Measurements from ENCODE around the gene MYH14.
A peak's percentile ranks its signal among the peaks of the same experiment; 100 is the strongest.
"Not testable (repeated sequence)": the region's sequence is repeated elsewhere in the genome, so short reads cannot be mapped to it uniquely, and the experiment has no call there.

Gene MYH14

DNA sequence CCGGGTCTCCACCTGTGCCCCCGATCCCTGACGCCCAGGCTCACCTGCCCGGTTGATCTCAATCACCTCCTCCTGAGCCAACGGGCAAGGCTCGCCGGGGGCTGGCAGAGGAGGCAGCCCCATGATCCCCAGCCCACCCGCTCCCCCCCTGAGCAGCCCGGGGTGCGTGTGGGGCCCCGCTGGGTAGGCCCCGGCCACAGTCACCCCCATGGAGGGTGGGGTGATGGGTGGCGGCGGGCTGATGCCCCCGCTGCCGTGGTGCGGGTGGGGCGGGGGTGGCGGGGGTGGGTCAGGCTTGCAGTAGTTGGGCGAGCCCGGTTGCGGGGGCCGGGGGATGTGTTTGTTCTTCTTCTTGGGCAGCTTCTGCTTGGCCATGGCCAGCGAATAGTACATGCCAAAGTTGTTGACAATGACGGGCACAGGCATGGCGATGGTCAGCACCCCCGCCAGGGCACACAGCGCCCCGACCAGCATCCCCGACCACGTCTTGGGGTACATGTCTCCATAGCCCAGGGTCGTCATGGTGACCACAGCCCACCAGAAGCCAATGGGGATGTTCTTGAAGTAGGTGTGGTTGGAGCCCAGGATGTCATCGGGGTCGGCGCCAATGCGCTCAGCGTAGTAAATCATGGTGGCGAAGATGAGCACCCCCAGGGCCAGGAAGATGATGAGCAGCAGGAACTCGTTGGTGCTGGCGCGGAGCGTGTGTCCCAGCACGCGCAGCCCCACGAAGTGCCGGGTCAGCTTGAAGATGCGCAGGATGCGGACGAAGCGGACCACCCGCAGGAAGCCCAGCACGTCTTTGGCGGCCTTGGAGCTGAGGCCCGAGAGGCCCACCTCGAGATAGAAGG, 119.7 kb downstream of the MYH14 start:
- no peak for DNase-seq

DNA sequence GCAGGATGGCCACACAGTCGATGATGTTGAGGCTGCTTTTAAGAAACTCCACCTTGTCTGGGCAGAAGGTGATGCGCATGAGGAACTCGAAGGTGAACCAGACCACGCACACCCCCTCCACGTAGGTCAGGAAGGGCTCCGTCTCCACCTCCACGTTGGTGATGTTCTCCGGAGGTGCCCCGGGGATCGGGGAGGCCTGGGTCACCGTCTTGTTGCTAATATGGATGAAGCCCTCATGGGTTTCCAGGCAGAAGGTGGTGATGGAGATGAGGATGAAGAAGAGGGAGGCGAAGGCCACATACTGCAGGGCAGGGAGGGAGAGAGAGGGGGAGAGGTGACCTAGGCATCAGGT, 120.3 kb downstream of the MYH14 start:
- DNase-seq, result no peak

DNA sequence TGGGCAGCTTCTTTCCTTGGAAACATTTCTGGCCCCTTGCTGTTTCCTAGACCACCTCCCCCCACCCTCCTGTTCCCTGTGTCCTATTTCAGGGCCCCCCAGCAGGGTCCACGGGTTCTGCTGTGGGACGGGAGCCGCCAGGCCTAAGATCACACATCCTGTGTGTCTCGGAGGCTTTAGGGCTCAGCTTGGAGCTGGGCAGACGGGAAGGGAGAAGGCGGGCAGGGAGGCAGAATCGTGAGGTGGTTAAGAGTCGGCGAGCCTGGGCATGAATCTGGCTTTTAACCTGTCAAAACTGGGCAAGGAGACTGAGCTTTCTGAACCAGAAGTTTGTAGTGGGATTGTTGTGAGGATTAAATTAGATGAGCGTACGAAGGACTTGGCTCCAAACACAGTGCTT, 120.9 kb downstream of the MYH14 start:
- no peak for DNase-seq

DNA sequence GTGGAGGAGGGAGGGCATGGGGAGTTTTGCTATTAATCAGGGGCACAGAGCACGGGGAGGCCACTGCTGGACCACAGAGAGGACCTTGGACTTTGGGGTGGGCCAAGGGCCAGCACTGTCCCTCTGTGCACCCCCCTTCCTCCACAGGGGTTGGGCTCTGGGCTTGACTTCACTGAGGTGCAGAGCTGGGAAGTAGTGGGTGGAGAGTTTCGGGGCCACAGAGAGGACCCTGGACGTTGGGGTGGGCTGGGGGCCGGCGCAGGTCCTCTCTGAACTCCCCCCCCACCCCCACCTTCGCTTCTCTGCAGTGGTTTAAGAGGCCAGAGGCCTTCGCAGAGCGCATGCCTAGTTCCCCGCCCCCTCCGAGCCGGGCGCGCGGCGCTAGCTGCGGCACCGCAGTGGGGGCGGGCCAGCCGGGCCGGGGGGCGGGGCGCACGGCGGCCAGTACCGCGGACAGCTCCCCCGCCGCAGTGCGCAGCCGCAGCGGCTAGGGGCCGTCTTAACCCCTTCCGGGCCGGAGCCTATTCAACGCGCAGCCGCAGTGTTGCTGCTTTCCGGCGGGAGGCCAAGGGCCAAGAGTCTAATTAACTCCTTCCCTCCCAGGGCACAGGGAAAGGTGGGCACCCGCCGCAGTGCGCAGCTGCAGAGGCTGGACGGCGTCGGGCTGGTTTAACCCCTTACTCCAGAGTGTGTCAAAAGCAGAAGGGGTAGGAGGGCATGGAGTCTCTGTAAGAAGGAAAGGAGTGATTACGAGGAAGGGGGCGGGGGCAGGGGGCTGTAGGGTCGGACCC, 122.1 kb downstream of the MYH14 start:
- DNase-seq, result peak; percentile 58

DNA sequence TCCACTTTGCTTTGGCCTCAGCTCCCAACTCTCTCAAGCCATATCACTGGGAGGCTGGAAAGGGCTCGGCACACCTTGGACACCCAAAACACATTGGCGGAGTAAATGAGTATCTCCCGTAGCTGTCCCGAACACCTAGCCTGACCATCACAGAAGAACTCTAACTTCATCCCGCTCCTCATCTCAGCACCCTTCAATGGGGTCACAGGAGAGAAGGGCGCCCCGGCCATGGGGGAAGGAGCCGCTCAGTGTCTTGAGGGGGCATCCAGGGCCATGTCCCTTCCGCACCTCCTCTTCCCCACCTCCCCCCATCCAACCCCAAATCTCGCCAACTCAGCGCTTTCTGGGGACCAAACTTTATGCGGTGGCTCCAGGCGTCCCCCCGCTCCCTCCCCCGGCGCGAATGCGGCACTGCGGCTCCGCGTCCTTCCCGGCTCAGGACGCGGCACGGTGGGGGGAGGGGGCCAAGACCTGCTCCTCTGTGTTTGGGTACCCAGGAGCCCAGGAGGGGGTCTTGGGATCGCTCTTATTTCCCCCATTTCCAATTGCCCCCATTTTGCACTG, 122.8 kb downstream of the MYH14 start:
- DNase-seq, result no peak

DNA sequence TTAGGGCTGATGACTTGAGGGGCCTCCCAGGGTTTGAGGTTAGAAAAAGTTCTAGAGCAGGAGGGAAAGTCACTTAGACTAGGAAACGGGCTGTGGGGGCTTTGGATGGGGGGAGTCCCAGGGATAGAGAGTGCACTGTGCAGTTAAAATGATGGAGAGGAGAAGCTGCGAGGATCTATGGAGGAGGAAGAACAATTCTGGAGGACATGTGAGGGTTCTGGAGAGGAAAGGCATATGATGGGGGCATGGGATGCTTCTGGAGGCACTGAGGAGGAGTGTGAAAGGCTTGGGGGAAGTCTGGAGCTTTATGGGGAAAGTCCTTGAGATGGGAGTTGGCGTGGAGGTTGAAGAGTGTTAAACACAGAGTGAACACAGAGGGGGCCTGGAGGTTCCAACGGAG, 123.6 kb downstream of the MYH14 start:
- DNase-seq, result no peak

DNA sequence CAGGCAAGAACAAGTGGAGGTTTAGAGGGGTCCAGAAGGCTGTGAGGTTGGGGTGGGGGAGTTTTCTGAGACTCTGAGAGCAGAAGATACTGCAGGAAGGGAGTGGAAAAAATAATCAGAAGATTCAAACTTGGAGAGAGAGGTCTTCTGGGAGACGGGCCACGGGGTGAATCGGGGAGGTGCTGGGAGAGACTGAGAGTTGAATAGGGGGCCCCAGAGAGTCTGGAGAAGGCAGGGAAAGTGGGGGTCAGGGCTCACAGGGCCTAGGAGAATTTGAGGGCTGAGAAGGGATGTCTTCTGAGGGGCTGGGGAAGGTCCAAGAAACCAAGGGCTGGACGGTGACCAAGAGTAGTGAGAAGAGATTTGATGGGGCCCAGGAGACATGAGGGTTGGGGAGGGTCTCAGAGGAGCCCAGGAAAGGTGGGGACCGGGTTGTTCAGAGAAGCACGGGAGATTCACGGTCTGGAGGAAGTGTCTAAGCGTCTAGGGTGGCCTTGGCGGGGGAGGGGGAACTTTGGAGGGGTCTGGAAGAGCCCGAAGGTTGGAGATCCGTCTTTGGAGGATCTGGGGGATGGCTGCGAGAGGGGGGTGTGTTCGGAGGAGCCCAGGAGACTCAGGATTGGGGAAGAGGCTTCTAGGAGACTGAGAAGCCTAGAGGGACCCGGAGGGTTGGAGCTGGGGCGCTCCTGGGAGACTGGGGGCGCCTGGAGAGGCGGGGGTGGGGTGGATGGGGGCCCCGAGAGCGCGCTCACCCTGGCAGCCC, 124.2 kb downstream of the MYH14 start:
- DNase-seq, result no peak

DNA sequence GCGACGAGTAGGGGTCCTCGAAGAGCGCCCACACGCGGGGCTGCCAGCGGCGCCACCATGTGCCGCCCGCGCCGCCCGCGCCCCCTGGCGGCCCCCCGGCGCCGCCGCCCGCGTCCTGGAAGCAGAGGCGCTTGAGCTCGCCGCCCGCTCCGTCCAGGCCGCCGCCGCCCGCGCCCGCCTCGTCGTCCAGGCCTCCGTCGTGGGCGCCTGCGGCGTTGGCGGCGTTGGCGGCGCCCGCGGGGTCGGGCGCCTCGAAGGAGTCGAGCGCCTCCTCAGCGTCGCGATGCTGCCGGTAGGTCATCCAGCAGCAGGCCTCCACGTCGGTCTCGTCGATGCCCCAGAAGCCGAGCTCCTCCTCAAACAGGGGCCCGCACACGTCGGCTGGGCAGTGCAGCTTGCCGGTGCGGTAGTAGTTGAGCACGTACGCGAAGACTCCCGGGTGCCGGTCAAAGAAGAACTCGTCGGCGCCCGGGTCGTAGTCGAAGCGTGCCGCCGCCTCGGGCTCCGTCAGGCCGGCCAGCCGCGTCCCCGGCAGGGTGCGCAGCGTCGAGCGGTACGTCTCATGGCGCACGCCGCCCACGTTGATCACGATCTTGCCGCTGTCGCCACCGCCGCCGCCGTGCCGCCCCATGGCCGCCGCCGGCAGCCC, 124.9 kb downstream of the MYH14 start:
- no peak for DNase-seq

DNA sequence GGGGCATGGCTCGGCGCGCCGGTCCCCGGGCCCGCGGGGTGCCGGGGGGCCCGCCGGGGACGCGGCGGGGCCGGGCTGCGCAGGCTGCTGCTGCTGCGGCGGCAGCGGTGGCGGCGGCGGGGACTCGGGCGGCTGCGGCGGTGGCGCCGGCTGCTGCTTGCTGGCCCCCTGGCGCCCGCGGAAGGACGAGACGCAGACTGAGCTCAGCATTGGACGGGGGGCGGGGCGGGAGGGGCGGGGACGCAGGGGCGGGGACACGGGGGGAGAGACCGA, 125.4 kb downstream of the MYH14 start:
- no peak for DNase-seq

DNA sequence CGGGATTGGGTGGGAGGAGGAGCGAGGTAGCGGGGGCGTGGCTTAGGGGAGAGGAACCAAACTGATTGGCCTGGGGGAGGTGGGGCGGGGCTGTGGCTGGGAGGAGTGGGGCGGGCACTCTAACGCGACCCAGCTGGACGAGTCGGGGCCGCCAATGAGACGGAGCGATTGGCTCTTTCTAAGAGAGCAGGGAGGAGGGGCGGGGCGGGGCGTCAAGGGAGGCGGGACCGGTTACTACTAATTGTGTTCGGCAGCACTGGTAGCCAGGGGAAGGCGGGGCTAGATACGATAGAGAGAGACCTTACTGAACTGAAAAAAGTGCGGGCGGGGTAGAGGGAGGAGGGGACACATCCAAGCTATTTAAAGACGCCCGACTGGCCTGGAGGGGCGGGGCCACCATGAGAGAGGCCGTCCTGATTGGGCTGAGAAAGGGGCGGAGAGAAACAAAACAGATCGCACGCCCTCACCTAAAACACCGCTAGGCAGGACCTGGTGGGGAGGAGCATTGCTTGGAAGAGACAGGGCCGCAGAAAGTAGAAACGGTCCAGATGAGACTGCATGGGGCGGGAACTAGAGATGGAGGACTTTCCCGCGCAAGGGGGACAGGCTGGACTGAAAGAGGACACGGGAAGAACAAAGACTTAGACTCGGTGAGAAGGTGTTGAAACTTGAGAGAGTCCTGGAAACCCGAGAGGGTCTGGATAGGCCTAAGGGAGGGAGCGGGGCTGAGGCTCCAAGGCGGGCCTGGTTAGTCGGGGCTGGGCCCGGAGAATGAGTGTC, 125.9 kb downstream of the MYH14 start, which contains the start of gene KCNC3:
KCNC3 (minus strand) TSS at position 232 of the 780 bp plus-strand sequence. CDS start 295 bp downstream, outside the sequence.
- DNase-seq, result peak; percentile 24

DNA sequence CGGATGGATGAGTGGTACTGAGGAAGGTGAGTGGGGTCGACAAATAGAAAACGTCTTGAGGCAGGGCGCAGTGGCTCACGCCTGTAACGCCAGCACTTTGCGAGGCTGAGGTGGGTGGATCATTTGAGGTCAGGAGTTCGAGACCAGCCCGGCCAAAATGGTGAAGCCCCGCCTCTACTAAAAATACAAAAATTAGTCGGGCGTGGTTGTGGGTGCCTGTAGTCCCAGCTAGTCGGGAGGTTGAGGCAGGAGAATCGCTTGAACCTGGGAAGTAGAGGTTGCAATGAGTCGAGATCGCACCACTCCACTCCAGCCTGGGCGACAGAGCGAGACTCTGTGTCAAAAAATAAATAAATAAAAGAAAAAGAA, 126.5 kb downstream of the MYH14 start:
- not testable (repeated sequence) for DNase-seq

DNA sequence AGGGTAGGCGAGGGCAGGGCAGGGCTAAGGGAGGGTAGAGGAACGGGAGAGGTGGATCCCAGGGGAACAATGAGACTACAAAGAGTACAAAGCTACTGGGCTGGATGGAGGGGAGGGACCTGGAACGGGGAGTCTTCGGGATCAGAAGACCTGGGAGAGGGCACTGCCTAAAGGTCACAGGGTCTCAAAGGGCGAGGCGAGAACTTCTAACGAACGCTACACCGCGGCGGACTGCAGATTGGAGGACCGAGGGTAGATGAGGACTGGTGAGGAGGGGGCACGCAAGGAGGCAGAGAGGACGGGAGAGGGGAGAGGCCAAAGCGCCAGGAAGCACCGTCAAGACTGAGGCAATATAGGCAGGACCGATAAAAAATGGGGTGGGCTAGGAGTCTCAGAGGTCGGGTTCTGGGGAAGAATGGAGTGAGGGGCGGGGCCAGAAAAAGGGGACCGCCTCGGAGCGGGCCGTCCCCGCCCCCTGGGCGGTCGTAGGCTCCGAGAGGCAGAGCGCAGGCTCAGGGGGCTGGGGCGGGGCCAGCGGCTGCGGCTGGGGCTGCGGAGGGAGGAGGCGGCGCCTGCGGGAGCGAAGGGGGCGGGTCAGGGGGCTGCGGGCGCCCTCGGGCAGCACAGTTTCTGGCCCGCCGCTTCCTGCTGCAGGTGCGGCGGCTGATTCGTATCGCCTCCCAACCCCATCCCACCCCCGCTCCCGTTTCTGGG, 127.1 kb downstream of the MYH14 start:
- no peak for DNase-seq

DNA sequence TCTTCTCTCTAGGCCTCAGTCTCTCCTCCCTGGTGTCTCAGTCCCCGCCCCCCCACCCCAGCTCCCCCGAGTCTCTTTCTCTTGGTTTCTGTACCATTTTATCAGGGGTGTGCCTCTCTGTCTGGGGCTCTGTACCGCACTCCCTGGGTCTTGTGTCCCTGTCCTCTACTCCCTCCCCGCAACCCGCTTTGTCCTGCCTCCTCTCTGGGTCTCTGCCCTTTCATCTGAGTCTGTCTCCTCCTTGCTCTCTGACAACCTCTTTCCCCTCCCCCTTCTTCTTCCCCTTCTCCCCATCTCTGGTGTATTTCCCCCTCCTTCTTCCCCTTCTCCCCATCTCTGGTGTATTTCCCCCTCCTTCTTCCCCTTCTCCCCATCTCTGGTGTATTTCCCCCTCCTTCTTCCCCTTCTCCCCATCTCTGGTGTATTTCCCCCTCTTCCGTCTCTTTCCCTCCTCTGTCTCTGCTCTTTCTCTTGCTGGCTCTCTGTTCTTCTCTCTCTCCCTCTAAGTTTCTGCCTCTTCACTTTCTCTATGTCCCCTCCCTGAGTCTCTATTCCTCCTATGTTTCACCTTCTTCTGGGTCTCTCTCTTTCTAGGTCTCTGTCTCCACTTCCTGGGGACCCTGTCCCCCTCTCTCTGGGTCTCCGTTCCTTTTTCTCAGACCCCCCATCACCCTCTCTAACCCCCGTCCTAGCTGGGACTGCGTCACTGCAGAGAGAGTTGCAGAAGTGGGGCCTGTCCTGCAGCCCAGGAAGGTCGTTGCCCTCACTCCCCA, 128.0 kb downstream of the MYH14 start:
- no peak for DNase-seq

DNA sequence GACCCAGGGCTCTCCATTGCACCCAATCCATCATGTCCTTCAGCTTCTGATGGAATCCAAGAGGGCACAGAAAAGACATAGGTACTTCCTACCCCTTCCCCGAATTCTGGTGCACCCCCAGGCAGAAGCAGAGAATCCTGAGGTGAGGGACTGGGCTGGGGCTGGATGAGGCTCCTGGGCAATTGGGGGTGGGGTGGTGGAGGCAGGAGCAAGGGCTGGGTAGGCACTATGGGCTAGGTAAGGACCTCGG, 128.5 kb downstream of the MYH14 start:
- no peak for DNase-seq

DNA sequence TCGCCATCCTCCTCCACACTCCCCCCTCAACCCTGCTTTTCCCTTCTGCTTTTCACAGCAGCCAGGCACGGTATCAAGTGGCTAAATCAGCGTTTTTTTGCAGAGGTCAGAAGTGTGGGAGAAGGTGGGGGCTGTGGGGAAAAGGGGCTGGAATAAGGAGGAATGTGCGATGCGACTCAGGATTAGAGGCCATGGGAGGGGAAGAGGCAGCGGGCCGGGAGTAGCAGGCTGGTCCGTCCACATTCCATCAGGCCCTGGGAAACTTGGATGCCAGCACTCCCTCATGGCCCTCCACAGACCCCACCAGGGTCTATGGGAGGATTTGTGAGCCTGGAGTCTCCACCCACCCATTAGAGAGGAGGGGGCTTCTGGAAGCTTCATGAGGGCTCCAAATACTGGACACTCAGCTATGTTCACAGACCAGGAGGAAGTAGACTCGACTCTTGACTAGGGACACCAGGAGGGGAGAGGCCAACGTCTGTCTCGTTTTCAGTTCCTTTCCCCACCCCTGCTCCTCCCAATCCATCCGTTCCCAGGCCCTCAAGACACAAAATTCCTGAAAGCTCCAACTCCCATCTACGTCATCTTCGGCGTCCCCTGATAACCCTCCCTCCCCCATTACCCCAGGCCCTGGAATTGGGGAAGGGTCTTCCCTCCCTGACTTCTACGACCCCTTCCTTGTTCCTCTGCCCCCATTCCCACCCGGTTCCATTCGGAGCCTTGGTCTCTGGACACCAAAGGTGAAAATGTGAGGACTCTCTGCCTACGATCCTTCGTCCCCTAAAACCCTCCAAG, 129.0 kb downstream of the MYH14 start:
- no peak for DNase-seq

DNA sequence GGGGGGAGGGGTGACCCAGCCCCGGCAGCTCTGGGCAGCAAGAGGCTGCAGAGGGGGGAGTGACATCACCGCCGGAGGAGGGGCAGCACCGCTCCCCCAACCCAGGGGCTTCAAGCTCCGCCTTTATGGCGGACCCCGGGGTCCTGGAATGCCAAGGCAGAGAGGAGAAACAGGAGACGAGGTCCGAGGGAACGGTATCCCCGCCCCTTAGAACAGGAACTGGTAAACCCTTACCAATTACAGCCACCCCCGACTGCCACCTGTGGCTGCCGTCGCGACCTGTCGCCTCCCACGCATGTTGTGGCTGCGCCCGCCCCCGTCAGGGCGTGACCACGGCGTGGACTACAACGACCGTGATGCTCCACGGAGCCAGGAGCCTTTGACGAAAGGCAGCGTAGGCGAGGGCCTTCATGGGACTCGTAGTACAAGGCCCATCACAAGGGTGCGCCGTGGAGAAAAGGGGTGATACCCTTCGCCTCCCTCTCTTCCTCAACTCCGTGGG, 129.9 kb downstream of the MYH14 start:
- peak; percentile 52 for DNase-seq

DNA sequence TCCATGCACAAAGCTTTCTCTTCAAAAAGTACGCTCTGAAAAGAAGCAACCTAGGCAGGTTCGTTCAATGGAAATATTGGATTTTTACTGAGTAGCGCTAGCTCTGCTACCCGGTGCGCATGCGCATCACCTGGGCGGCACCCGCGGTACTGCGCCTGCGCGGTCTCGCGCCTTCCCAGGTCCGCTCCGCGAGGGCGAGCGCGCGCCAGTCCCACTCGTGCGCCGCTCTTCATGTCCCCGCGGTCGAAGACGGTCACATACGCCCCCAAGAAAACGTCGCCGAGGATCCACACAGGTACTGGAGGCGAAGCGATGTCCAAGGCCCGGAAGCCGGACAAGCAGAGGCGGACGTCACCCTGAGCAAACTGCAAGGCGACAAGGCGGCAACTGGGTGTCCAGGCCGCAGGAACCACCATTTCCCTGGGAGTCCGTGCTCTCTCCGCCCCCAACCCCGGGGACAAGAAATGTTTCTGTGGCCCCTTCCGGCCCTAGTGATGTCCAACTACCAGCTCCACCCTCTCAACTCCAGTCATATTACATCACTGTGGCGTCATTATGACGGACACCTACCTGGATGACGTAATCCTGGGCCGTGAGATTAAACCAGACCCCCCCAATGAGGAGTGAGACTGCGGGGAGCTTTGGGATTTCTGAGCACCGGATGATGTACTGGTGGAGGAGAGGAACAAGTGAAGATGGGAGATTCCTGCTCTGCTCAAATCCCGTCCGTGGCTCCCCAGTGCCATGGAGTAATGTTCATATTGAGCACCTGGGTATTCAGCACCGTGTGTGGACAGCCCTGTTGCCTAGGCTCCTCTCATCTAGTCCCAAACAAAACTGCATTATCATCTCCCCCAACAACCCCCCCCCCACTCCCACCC, 130.6 kb downstream of the MYH14 start:
- DNase-seq, result no peak

DNA sequence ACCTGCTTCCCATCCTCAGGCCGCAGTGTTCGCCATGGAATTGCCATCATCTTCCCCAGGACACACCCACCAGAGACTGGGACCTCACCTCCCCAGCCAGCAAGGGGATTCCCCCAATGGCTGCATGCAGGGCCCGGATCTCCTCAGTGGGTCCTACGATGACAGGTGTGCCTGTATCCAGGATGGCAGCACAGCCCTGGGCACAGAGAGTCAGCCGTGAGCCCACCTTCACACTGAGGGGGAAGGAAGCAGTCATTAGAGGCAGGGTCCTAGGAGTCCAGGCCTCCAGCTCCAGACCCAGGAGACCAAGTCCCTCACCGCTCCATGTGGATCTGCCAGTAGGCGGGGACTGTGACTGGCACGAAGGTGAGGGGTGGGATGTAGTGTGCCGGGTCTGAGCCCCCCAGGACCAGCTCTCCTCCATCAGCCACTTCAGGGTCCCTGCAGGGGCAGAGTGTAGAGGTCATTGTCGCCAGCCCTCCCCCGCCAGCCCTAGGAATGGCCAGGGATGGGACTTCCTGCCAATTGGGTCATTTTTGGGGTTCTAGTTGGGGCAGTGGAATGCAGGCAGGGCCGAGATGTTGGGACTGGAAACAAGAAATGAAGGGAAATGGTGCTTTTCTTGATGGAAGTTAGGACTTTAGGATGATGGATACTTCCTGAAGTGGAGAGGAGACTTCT, 131.5 kb downstream of the MYH14 start:
- DNase-seq, result no peak
